ENCODE measurements around the gene MGRN1.

MGRN1 gene

GRCh38 chr16:4624015-4624826 is at the start of gene MGRN1:
Gene MGRN1, plus strand, starts transcription at chr16:4624826. Its CDS starts 135 bp downstream, at chr16:4624961.
- DNase-seq, result peak; percentile 97

- no peak for DNase-seq
These were observed 49.5 kb upstream of the MGRN1 start for GRCh38 chr16:4574919-4575705.

GRCh38 chr16:4576008-4576407 is 48.6 kb upstream of the MGRN1 start:
- DNase-seq, result no peak

GRCh38 chr16:4578961-4579530 is 45.6 kb upstream of the MGRN1 start:
- no peak for DNase-seq

GRCh38 chr16:4580250-4580649 is 44.4 kb upstream of the MGRN1 start:
- no peak for DNase-seq

- DNase-seq, result no peak
These were observed 40.7 kb upstream of the MGRN1 start for GRCh38 chr16:4583906-4584305.

GRCh38 chr16:4586291-4586690 is 38.3 kb upstream of the MGRN1 start:
- DNase-seq, result no peak

- DNase-seq, result no peak
These were observed 36.2 kb upstream of the MGRN1 start for GRCh38 chr16:4588386-4588785.

- DNase-seq, result no peak
These were observed 35.7 kb upstream of the MGRN1 start for GRCh38 chr16:4588961-4589360.

- no peak for DNase-seq
These were observed 33.4 kb upstream of the MGRN1 start for GRCh38 chr16:4591191-4591590.

- no peak for DNase-seq
These were observed 32.7 kb upstream of the MGRN1 start for GRCh38 chr16:4591706-4592470.

GRCh38 chr16:4593086-4593485 is 31.5 kb upstream of the MGRN1 start:
- DNase-seq, result no peak

GRCh38 chr16:4594433-4595410 is 29.9 kb upstream of the MGRN1 start:
- no peak for DNase-seq

- DNase-seq, result no peak
These were observed 27.5 kb upstream of the MGRN1 start for GRCh38 chr16:4597174-4597573.

GRCh38 chr16:4599037-4599436 is 25.6 kb upstream of the MGRN1 start:
- DNase-seq, result no peak

GRCh38 chr16:4599545-4599944 is 25.1 kb upstream of the MGRN1 start:
- no peak for DNase-seq

GRCh38 chr16:4601036-4601863 is 23.4 kb upstream of the MGRN1 start:
- DNase-seq, result no peak

- DNase-seq, result no peak
These were observed 22.8 kb upstream of the MGRN1 start for GRCh38 chr16:4601864-4602186.

- DNase-seq, result no peak
These were observed 22.3 kb upstream of the MGRN1 start for GRCh38 chr16:4602331-4602730.

- no peak for DNase-seq
These were observed 20.9 kb upstream of the MGRN1 start for GRCh38 chr16:4603624-4604170.

GRCh38 chr16:4604401-4604800 is 20.2 kb upstream of the MGRN1 start:
- no peak for DNase-seq

All from fibroblast of skin of right biceps (primary cell).